CD4-positive, alpha-beta T cell treated with Interleukin-15 for 4 hours (primary cell): ENCODE measurements around the gene LAMC3.

Source experiments
- DNase-seq: peaks from one replicate; pipeline ENCODE4 v3.0.0-alpha.2; 2020; ENCODE audit warnings: low spot score

The LAMC3 gene

GRCh38 chr9:131117121-131117761 is 108.3 kb downstream of the LAMC3 start:
- DNase-seq, result no peak

DNA sequence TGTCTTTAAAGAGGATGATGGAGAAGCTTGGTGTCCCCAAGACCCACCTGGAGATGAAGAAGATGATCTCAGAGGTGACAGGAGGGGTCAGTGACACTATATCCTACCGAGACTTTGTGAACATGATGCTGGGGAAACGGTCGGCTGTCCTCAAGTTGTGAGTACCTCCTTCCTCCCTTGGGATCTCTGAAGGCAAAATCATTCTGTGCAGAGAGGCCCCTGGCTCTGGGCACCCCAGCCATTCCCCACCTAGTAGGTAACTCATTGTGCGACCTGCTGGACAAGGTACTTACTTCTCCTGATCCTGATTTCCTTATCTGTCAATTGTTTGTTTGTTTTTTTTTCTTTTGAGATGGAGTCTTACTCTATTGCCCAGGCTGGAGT is 108.8 kb downstream of the LAMC3 start:
- DNase-seq, result no peak

GRCh38 chr9:131119600-131119999 is 110.6 kb downstream of the LAMC3 start:
- no peak for DNase-seq

- no peak for DNase-seq
Measured at GRCh38 chr9:131120620-131121228, 111.8 kb downstream of the LAMC3 start.

DNA sequence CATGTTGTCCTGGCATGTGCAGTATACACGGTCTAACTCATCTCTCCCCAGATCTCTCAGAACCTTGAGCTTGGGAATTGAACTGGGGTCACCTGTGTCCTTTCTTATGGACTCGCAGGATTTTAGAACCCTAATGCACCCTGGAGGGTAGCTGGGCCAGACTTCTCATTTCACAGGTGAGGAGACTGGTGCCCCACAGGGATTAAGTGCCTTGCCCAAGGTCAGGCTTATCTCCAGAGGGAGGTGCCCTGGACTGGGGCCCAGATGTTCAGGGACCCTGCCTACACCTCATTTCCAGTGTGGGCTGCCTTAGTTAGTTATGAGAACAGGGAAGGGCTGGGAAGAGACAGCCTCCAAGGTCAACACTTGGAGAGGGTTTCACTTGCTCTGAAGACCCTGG is 112.4 kb downstream of the LAMC3 start:
- no peak for DNase-seq

- DNase-seq, result no peak
Measured at GRCh38 chr9:131122158-131122557, 113.2 kb downstream of the LAMC3 start.

- DNase-seq, result no peak
Measured at GRCh38 chr9:131125038-131125287, 116.0 kb downstream of the LAMC3 start.

DNA sequence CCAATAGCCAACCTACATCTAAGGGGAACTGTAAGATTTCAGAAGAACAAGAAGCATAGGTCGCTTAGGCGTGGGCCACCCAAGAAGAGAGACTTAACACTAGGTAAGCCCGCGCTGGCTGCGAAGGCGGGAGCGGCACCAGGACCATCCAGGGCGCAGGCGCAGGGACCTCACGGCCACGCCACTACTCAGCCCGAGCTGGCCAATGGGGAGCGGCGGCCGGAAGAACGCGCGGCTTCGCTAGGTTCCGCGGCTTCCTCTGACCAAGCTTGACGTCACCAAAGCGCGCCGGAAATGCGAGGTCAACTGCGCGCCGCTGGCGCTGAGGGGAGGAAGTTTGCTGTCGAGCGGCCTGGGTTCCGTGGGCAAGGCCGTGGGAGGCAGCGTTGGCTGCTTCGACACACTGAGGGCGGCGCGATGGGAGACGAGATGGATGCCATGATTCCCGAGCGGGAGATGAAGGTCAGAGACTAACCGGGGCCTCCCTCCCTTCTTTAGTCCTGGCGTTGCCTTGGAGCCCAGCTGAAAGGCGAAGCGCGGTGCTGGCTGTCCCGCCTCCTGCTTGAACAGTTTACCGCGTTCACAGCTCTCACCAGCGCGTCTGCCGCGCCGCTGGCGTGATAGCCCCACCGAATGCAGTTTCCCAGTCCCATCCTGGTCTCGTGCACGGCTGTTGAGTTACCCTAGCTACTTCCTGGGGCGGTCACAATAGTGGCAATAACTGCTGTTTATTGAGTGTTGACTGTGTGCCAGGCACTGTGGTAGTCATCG is 116.5 kb downstream of the LAMC3 start, which contains the start of gene NUP214:
TSS of gene NUP214 (plus strand) at position 299 of the 771 bp plus-strand sequence. CDS start at position 418, 119 bp downstream.
- DNase-seq, result peak; percentile 99

DNA sequence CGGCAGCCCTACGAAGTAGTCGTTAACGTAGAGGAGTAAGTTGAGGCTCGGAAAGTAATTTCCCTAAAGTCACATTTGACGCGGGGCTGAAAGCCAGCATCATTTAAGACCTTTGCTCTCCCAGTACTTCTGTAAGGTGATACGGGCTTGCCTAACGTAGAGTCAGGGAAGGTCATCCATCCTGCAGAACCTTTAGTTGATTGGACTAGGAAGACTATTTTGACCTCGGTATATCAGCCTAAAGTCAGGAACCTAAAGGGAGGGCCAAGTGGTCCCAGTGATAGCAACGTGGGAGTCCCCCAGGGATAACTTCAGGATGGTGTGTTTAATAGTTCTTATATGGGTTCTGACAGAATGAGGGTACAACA is 117.1 kb downstream of the LAMC3 start:
- no peak for DNase-seq

GRCh38 chr9:131129183-131129582 is 120.2 kb downstream of the LAMC3 start:
- DNase-seq, result no peak

- no peak for DNase-seq
Measured at GRCh38 chr9:131138676-131139075, 129.7 kb downstream of the LAMC3 start.

DNA sequence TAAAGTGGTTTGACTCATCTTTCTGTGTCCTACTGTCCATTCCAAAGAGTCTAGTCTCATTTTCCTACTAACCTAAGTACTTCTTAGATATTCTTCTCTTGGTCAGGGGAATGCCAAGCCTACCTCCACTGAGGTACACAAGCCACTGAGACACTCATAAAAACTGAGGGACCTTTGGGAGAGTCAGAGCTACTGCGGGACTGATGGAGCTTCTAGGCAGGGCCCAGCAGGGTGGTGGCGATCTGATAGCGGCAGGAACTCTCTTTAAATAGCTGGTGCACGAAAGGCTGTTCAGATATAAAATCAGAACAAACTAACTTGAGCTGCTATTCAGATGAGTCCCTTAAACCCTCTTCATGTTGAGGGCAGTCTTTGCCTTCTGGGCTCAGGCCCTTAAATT is 131.1 kb downstream of the LAMC3 start:
- no peak for DNase-seq

- DNase-seq, result no peak
Measured at GRCh38 chr9:131140550-131140949, 131.6 kb downstream of the LAMC3 start.

DNA sequence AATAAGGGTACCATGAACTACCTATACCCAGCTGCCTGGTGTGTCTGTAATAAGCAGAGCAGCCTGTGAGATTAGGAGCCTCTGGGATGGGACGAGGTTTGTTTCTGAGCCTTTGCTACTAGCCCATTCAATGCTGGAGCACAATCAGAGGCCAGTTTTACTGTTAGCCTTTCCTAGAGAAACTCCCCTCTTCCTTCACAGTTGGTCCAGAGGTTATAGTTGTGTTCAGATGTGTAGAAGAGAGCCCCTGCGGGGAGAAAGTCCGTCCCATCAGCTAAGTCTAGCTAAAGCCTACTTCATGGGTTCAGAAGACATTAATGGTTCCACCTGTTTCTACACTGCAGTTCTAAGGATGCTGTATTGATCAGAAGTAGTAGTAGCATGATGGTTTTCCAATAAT is 133.2 kb downstream of the LAMC3 start:
- DNase-seq, result no peak
